HTR-8/SVneo (cell line): ENCODE results near the gene CPT1A.

Experiments
- DNase-seq: peaks from one replicate; pipeline ENCODE4 v3.0.0; 2011; ENCODE audit warnings: low spot score, mixed read lengths; ENCODE audit not compliant: insufficient read length
- FAIRE-seq: peaks from 2 replicates; lab custom pipeline; 2011; peaks lifted over from hg19 to GRCh38; lab: Jason Lieb, UNC

The CPT1A gene

DNA sequence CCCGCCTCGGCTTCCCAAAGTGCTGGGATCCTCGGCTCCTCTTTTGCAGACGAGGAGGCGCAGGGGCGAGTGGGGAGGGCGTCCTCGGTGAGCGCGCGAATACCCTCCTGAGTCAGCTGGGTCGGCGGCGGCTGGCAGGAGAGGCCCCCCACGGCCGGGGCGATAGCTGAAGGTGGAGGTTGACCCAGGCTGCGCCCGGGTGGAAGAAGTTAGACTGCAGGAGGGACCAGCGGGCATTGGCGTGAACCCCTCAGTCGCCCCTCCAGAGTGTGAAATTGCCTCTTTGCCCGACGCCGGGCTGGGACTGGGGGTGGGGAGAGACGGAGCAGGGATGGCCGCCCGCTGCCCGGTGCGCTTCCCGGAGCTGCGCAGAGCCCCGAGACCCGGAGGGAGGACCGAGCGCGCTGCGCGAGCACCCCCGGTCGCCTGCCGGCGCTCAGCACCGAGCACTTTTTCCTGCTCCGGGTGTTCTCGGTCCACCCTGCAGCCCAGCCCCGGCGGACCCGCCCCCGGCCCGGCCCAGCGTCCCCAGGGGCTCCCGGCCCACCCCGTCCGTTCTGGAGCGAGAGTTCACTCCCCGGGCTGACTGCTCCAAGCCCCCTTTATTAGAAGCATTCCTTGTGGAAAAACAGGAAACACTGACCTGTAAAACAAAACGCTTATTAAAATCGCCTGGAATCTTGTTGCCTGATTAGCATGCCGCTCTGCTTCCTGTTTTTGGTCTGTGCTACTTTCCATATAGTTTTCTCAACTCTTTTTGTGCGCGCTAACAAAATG lies 13.7 kb upstream of the CPT1A start:
- DNase-seq: no peak
- FAIRE-seq: peak; percentile 4

DNA sequence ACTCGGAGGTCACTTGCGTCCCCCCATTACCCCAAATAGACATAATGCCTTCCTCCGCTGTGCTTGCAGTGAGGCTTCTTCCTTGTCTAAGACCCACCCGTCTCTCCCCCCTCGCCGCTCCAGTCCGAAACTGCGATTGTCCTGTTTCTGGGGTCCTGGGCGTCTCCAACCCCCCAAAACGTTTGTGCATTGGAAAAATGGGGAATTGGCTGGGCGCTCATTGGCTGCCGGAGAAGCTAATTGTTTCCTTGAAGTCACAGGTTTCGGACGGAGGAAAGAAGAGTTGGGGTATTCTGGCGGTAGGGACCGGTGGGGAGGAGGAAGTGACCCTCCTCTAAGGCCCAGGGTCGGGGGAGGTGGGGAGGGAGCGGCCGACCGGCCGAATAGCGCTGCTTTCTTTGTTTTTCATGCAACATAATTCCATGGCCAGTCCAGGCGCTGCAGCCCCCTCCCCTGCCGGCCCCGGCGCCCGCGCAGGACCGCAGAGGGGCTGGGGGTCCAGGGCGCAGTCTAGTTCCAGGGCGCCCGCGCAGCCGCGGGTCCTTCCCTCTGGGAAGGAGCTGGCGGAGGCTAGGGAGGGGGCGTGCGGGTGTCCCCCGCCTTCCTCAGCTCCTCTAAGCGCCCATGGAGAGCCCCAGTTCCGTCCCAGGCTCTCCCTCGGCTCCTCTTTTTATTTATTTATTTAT lies 12.7 kb upstream of the CPT1A start:
- no peak for FAIRE-seq
- DNase-seq: no peak

DNA sequence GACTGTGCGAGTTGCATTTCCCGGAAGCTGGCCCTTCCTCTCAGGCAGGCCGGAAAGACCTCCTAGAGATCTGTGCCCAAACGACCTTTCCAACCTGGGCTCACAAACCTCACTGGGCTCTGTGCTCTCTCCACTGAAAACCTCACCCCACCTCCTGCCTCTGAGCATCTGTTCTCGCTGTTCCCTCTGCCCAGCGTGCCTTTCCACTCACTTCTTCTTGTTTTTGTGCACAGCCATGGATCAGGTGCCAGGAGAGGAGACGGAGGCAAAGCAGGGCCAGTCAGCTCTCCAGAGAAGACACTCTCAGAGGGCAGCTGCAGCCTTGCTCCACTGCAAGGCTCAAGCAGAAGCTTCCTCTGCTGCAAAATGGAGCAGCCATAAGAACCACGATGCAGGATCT lies 10.9 kb upstream of the CPT1A start:
- DNase-seq: no peak
- FAIRE-seq: no peak

DNA sequence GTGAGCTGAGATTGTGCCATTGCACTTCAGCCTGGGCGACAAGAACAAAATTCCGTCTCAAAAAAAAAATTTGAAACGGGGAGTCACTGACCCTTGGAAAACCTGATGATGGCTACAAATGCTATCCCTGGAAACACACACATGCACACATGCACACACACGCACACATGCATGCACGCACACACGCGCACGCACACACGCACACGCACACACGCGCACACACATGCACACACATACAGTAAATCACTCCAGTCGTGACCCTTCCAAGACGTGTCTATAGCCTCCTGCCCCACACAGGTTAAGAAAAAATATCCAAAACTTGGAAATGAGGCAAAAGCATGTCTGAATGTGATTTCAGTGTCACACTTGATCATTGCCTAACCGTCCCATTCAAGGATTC lies 6.7 kb upstream of the CPT1A start:
- FAIRE-seq (peak; percentile 48), DNase-seq (no peak)

DNA sequence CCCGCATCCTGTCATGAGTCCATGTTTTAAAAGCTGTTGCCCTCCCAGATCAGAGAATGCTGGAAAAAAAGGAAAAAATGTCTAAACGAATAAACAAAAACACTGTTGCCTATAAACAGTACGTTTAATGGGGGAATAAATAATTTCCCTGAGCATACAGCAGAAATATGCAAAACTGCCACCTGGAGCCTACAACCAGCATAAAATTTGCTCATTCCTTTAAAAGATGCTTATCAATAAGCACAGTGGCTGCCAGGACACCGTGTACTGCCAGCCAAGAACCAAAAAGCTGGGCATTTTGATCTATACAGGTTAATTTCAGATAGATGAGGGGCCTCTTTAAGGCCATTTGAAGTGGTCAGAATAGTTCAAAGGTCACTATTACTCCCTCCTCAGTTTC lies 5.7 kb upstream of the CPT1A start:
- FAIRE-seq: no peak
- no peak for DNase-seq

DNA sequence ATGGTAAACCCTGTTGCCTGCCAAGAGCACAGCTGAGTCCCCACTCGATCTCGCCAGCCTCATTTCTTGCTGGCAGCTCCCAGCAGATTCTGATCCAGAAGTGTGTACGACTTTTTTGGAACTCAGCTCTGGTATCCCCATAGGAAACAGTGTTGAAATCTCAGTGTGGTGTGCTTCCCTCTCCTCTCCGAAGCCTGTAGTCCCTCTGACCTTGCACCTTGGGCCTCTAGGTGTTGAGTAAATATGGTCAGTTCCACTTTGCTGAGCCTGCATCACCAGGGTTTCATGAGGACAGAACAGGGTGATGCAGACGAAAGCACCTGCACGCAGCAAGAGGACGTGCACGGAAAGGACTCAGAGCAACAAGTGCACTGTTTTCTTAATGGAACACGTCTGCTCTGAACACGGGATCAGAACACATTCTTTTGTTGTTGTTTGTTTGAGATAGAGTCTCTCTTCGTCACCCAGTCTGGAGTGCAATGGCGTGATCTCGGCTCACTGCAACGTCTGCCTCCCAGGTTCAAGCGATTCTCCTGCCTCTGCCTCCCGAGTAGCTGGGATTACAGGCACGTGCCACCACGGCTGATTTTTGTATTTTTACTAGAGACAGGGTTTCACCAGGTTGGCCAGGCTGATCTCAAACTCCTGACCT lies 3.8 kb upstream of the CPT1A start:
- FAIRE-seq: no peak
- no peak for DNase-seq

DNA sequence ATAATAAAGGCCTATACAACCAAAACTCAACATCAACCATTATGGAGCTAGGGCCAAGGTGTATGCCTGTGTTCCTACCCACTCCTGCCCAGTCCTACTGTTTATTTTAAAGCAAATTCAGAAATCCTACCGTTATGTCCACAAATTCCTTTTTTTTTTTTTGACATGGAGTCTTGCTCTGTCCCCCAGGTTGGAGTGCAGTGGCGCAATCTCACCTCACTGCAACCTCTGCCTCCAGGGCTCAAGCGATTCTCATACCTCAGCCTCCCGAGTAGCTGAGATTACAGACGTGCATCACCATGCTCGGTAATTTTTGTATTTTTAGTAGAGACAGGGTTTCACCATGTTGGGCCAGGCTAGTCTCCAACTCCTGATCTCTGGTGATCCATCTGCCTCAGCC lies 3.1 kb upstream of the CPT1A start:
- DNase-seq: no peak
- FAIRE-seq: no peak

DNA sequence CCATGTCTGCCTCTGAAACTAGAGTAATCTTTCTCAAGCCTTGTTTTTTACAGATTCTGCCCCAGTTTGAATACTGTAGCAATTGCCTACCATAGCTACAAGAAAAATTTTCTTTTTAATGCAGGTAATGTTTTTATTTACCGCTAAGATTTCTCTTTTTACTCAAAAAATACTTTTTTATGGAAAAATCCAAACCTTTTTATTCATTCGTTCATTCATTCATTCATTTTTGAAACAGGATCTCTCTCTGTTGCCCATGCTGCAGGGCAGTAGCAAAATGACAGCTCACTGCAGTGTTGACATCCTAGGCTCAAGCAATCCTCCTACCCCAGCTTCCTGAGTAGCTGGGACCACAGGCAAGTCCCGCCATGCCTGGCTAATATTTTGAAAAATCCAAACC lies 2.7 kb upstream of the CPT1A start:
- FAIRE-seq (no peak), DNase-seq (no peak)

DNA sequence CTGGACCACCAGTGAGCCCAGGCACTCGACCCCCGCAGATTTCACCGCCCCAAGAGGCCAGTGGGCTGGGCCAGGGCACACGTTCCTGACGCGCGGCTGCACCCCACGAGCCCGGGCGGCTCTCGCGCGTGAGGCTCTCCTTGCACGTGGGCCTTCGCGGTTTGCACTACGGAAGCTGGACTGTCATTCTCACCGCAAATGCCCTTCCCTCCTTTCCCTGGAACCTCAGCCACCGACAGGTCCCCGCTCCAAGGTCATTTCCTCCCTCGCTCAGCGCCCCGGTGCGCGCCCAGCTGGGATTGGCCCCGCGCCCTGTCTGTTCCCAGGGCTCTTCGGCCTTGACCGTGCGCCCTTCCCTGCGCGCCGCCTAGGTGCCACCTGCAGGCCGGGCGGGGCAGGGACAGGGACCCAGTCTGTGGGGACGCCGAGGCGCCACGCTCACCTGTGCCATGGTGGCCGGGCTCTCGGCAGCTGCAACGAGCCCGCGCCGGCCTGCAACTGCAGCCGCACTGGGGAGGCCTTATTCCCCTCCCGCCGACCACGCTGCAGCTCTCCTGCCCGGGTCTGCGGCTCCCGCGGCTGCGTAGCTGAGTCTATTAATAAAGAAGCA lies 2.1 kb upstream of the CPT1A start:
- DNase-seq: no peak

DNA sequence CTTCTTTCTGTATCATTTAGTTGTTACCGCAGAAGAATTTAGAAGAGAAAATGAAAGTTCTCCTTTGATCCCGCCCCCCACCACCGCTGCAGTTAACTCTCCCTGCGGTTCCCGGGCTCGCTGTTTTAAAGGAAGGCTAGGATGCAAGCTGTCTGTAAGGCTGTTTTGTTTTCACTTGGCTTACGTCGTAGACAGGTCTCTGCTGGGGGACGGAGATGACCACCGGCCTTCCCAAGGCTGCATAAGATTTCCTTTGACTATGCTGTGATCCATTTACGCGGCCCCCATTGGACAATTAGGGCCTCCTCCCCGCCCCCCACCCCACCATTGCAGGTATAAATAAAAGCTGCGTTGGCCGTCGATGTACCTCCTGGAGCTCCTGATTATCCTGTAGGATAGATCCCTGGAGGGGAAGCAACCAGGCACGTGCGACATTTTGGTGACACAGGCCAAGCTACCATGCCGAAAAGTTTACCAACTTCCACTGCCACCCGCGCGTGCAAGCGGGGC lies 1.4 kb upstream of the CPT1A start:
- no peak for FAIRE-seq
- DNase-seq: no peak

More for the DNA sequence above, 2.1 kb upstream of the CPT1A start:
- no peak for FAIRE-seq

DNA sequence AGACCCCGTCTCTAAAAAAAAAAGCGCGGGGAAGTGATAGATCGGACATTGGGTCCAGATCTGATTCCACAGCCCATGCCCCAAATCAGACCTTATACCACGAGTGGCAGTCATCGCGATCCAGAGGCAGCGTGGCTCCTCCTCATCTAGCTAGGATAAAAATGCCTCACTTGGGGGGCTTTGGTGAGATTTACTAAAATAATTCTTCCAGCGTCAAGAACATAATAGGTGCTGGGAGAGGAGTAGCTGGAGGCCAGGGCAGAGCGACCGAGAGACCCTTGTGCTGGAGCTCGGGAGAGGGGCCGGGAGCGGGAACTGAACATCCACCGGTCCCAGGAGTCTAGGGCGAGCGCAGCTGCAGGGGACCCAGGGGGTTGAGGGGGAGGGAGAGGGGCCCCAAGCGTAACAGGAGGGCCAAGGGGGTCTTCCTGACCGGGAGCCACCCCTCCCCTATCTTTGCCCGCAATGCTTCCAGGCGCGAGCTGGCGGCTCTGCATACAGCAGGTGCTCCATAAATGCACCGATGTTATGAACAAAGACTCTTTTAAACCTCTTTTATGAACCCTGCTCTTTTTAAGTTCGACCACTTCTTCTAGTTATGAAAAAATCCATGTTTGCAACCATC lies 823 bp upstream of the CPT1A start:
- DNase-seq: no peak
- FAIRE-seq: no peak

DNA sequence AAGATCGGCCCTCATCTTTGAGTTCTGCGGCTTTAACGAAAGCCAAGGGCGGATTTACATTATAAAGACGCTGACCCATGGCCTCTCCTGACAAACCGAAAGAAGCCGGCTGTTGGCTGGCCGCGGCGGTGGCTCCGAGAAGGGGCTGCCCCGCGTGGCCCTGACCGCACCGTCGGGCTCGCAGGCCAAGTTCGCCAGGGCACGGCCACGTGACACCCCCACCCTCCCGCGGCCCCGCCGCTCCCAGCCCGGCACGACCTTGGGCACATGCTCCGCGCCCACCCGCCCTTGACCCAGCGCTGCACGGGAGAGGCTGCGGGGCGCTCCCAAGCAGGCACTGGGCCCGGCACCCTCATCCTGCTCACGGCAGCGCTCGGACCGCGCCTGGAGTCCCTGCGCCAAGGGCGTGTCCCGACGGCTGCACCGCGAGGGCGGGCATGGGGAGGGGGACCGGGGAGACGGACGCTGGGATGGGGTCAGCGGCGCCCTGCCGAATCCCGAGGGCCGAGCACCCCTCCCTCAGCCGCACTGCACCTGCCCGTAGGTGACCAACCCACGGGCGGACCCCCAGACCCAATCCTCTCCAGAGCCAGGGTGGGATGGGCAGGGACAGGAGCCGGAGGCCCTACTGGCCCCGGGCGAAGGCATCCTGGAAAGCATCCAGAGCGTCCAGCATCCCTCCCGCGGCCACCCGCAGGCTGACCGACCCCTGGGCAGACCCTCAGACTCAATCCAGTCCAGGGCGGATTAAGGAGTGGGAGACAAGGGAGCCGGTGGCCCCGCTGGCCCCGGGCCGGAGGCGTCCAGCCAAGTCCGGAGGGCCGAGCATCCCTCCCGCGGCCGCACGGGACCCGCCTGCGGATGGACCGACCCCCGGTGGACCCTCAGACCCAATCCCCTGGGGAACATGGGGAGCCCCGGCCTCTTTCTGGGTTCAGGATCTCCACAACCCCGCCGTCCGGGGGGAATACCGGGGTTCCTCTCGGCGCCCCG lies 759 bp downstream of the CPT1A start:
- FAIRE-seq (peak; percentile 51), DNase-seq (peak; percentile 46)

DNA sequence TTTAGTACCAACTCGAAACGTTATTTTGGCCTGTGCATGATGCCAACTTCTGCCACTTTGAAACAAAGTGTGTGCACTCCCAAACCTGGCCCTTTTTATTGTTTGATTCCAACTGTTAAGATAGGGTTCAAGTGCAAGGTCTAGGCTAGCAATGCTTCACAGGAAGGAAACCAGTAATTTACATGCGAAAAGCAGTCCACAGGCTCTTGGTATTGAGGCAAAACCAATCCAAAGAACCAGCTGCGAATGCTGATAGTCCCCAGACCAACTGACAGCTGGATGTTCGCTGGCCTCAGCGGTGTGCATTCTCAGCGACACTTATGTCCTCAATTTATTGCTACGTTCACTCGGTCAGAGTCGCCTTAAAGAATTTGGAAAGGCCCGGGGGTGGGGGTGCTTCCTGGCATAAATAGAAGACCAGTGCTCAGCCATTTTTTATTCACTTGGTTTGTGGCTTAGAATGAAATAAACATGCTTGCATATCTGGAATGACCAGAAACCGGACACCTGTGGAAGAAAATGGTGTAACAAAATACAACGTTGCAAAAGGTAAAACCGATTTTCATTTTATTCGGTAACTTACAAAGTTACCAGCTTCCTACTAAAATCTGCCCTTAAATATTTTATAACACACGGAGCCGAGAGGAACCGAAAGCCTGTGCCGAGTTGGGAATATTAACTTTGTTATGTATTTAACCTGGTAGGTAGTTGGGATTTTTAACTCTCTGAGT lies 1.6 kb downstream of the CPT1A start:
- FAIRE-seq (no peak), DNase-seq (no peak)

DNA sequence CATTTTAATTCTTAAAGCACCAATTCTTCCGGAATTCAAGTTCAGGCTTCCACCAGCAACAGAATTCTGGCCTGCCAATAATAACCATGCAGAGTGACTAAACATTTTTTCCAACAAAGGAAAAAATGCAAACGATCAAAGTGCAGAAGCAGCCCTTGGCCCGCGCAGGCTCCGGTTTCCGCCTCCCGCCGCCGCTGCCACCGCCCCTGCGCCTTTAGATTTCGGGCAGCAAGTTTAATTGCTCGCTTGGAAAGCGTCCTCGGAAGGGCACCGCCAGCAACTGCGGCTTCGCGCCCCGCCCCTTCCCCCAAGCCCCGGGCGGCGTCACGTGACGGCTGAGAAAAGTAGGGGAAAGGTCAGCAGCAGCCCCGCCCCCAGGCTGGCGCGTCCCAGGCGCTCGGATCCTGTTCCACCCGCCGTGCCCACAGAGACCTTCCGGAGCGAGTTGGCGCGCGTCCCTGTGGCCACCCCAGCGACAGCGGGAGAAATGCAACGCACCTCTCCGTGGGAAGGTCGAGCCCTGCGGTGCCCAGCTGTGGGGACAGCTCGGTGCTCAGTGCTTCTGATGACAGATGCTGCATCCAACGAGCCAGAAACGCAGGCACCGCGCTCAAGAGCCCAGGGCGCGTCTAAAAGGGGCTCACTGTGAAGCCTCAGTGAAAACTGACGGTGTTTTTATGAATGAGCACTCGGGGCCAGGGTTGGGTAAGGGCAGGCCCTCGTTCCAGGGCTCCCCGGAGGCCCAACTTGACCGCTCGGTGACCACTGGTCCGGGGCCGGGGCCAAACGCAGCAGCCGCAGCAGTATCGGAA lies 2.5 kb downstream of the CPT1A start:
- DNase-seq (peak; percentile 97), FAIRE-seq (peak; percentile 66)

DNA sequence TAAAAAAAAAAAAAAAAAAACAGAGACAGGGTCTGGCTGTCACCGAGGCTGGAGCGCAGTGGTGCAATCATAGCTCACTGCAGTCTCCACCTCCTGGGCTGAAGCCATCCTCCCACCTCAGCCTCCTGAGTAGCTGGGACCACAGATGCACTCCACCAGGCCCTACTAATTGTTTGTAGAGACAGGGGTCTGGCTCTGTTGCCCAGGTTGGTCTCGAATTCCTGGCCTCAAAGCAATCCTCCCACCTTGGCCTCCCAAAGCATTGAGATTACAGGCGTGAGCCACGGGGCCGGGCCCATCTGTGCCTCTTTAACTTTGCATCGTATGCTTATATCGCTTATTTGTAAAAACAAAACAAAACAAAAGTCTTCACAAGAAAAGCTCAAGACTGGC lies 3.1 kb downstream of the CPT1A start:
- FAIRE-seq (no peak), DNase-seq (no peak)

DNA sequence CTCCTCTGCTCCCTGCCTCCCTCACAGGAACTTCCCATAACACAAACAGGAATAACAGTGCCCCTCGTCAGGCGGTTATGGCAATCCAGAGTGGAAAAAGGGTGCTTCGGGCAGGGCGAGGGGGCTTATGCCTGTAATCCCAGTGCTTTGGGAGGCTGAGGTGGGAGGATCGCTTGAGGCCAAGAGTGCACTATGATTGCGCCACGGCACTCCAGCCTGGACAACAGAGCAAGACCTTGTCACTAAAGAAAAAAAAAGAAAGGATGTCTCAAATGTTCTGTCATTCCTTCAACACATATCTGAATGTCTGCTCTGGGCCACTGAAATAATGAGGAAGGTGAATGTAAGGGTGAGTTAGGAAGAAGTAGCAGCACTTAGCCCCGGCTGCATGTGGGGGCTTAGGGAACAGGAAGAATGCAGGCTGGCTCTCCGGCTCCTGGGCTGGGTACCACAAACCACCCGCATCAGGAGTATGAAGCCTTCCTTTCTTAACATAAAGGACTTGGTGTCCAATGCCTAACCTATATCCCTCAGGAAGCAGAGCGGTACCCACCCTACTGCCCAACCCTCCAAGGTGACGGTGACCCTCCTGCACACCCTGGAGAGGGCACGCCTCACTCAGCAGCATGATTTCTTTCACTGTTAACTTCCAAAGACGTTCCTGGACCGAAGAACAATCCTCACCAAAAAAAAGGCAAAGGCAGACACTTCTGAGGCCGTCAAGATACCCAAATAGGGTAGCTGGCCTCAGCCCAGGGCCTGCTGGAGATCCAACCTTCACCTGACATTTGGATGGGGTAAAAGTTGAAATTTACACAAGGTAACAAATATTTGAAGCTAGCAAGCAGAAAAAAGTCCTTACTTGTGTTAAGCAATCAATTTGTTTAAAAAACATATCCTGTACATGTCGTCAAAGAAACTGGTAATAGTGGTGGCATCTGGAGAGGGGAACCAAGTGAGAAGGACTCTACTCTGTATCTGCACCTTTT lies 3.8 kb downstream of the CPT1A start:
- no peak for FAIRE-seq
- no peak for DNase-seq

DNA sequence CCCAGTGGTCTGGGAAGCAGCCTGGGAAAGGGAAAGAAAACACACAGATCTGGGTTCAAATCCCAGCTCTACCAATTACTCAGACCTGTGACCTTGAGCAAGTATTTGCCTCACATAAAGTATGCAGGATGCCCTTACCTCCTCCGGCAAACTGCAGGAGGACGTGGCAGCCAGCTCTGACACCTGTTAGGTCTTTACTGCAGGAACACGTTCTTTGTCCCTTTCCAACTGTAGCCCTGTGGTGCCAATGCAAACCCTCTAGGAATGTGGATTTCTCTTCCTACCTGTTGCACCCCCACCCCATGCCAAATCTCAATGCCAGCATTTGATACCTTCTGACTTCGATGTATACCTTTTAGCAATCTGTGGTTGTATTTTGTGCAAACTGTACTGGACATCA lies 6.0 kb downstream of the CPT1A start:
- no peak for DNase-seq
- FAIRE-seq: no peak
